HepG2 (cell line): ENCODE results near the gene SPATA25. TPM values are rescaled to one million over a fixed set of nuclear protein-coding genes. Genes with fewer than 3 reads are reported as not detected.

Experiments used
- FOXA3 ChIP-seq: IDR thresholded peaks from 2 replicates; pipeline ENCODE4 v1.6.1; 2016; ENCODE audit warnings: missing genetic modification reagents, missing compliant biosample characterization
- FOXO4 ChIP-seq: sonication (generic); formaldehyde crosslinking; conservative IDR thresholded peaks from 2 replicates; pipeline ENCODE4 v1.8.1; 2023; ENCODE audit warnings: missing genetic modification reagents
- IKZF1 ChIP-seq: fragments of 450-650 bp; IDR thresholded peaks from 2 replicates; pipeline ENCODE4 v1.7.1; 2016
- LCORL ChIP-seq, 2 experiments: fragments of 450-650 bp in 1 of 2; sonication (generic) in 1 of 2; formaldehyde crosslinking in 1 of 2; IDR thresholded peaks; 2 replicates each; pipeline versions ENCODE4 v1.5.0 to v1.6.1; 2017 to 2020; ENCODE audit warnings: antibody characterized with exemption in 1 of 2, missing genetic modification reagents in 1 of 2
- MYNN ChIP-seq: sonication (generic); formaldehyde crosslinking; IDR thresholded peaks from 2 replicates; pipeline ENCODE4 v1.4.0; 2020; ENCODE audit warnings: mild to moderate bottlenecking, low read depth, missing genetic modification reagents
- NFRKB ChIP-seq: fragments of 450-650 bp; IDR thresholded peaks from 2 replicates; pipeline ENCODE4 v1.6.1; 2017
- NR2F2 ChIP-seq: IDR thresholded peaks from 2 replicates; pipeline ENCODE4 v1.6.1; 2012; ENCODE audit warnings: low read depth, inconsistent platforms, borderline replicate concordance
- PCBP1 ChIP-seq: fragments of 200-400 bp; formaldehyde crosslinking; IDR thresholded peaks from 2 replicates; pipeline ENCODE4 v1.6.1; 2017; ENCODE audit warnings: mild to moderate bottlenecking, low read depth, low read length, borderline replicate concordance
- SCMH1 ChIP-seq: sonication (generic); formaldehyde crosslinking; IDR thresholded peaks from 2 replicates; pipeline ENCODE4 v1.9.0; 2021; ENCODE audit warnings: missing genetic modification reagents, mild to moderate bottlenecking, borderline replicate concordance
- SIX4 ChIP-seq: sonication (generic); formaldehyde crosslinking; IDR thresholded peaks from 2 replicates; pipeline ENCODE4 v1.4.0; 2020; ENCODE audit warnings: missing genetic modification reagents
- SMAD1 ChIP-seq: sonication (generic); formaldehyde crosslinking; IDR thresholded peaks from 2 replicates; pipeline ENCODE4 v1.4.0; 2020; ENCODE audit warnings: missing genetic modification reagents, low read depth, mild to moderate bottlenecking, borderline replicate concordance
- TAF15 ChIP-seq: fragments of 200-400 bp; formaldehyde crosslinking; IDR thresholded peaks from one replicate; pipeline ENCODE4 v1.6.1; 2018; ENCODE audit warnings: mild to moderate bottlenecking, low read depth, low read length; ENCODE audit not compliant: poor library complexity, severe bottlenecking
- THAP11 ChIP-seq: IDR thresholded peaks from 2 replicates; pipeline ENCODE4 v1.6.1; 2016; ENCODE audit warnings: missing biosample characterization, missing genetic modification reagents
- ZBTB10 ChIP-seq: sonication (generic); formaldehyde crosslinking; IDR thresholded peaks from 2 replicates; pipeline ENCODE4 v1.4.0; 2020; ENCODE audit warnings: missing genetic modification reagents, borderline replicate concordance
- ZNF256 ChIP-seq: sonication (generic); formaldehyde crosslinking; conservative IDR thresholded peaks from 2 replicates; pipeline ENCODE4 v1.4.0; 2020; ENCODE audit warnings: missing genetic modification reagents
- ZNF383 ChIP-seq: sonication (generic); formaldehyde crosslinking; IDR thresholded peaks from 2 replicates; pipeline ENCODE4 v1.4.0; 2020; ENCODE audit warnings: missing genetic modification reagents, mild to moderate bottlenecking, borderline replicate concordance
- ZNF562 ChIP-seq: sonication (generic); formaldehyde crosslinking; IDR thresholded peaks from 2 replicates; pipeline ENCODE4 v1.8.0; 2022; ENCODE audit warnings: missing genetic modification reagents, borderline replicate concordance
- ZNF615 ChIP-seq: sonication (generic); formaldehyde crosslinking; IDR thresholded peaks from 2 replicates; pipeline ENCODE4 v1.5.0; 2020; ENCODE audit warnings: mild to moderate bottlenecking, missing genetic modification reagents, borderline replicate concordance
- ZNF709 ChIP-seq: sonication (generic); formaldehyde crosslinking; IDR thresholded peaks from 2 replicates; pipeline ENCODE4 v1.5.0; 2020; ENCODE audit warnings: mild to moderate bottlenecking, missing genetic modification reagents
- ZNF724P ChIP-seq: sonication (generic); formaldehyde crosslinking; IDR thresholded peaks from 2 replicates; pipeline ENCODE4 v1.8.0; 2022; ENCODE audit warnings: missing genetic modification reagents, borderline replicate concordance
- polyA plus RNA-seq, 8 experiments: library from polyadenylated mRNA; depleted of rRNA in 3 of 8; stranded (reverse) in 7 of 8; unstranded in 1 of 8; fragments of >200 nt; fragmentation: Illumina TruSeq in 4 of 8; extraction: Trizol in 4 of 8; gene quantifications; 2 replicates each; pipeline versions ENCODE4 v1.2.1 to v1.2.3, GENCODE V29; 2011 to 2016; ENCODE audit warnings: low read depth in 4 of 8, missing spikeins in 1 of 8, mixed read lengths in 1 of 8; ENCODE audit not compliant: insufficient read depth in 1 of 8
- total RNA-seq, 5 experiments: library from RNA; depleted of rRNA; stranded (reverse); fragments of >200 nt; fragmentation: Illumina TruSeq; extraction: Trizol; gene quantifications; 2 replicates each; pipeline ENCODE4 v1.2.3, GENCODE V29; 2016; ENCODE audit warnings: low read depth in 1 of 5
- TF ChIP-seq, protein P1 (sequence below): sonication (generic); formaldehyde crosslinking; IDR thresholded peaks from 2 replicates; pipeline ENCODE4 v1.4.0; 2020; ENCODE audit warnings: missing genetic modification reagents
- TF ChIP-seq, protein P2 (sequence below): sonication (generic); formaldehyde crosslinking; IDR thresholded peaks from 2 replicates; pipeline ENCODE4 v1.4.0; 2020; ENCODE audit warnings: missing genetic modification reagents; ENCODE audit errors: not compliant biosample characterization

SPATA25 gene
- total and polyA plus RNA-seq, 2 of the 13 experiments (the other 11 are each of a cell fraction or from before 2014, with no cell fraction given): 4.8 to 7.6 TPM

DNA sequence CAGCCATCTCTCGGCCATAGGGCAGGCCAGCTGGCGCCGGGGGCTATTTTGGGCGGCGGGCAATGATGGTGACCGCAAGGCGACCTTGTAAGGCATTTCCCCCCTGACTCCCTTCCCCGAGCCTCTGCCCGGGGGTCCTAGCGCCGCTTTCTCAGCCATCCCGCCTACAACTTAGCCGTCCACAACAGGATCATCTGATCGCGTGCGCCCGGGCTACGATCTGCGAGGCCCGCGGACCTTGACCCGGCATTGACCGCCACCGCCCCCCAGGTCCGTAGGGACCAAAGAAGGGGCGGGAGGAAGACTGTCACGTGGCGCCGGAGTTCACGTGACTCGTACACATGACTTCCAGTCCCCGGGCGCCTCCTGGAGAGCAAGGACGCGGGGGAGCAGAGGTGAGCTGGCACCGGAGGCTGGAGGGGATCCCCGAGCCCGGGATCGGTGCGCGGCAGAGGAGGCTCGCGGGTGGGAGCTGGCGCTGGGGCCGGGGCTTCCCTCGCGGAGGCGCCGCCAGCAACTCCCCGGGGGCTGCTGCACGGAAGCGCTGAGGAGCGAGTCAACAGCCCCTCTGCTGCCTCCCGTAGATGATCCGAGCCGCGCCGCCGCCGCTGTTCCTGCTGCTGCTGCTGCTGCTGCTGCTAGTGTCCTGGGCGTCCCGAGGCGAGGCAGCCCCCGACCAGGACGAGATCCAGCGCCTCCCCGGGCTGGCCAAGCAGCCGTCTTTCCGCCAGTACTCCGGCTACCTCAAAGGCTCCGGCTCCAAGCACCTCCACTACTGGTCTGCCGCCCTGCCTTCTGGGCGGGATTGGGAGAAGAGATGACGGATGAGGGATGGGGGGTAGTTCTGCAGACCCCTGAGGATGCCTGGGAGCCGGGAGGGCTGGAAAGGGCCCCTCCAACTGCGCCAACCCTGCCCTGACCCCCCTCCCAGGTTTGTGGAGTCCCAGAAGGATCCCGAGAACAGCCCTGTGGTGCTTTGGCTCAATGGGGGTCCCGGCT, 3.9 kb upstream of the SPATA25 start, which contains the start of the genes CTSA and NEURL2 (continued):
- TF ChIP-seq SIX4 (peak; percentile 86), FOXA3 (CRISPR knock-in tag) (peak; percentile 95), TAF15 (peak; percentile 32), FOXO4 (CRISPR knock-in tag) (no peak), ZNF615 (CRISPR knock-in tag) (peak; percentile 99), LCORL (IDR thresholded peaks at IDR 0.05) (peak; percentile 36; the same call in 1 of the 2 replicates), LCORL (CRISPR knock-in tag; IDR thresholded peaks at IDR 0.05) (peak; percentile 98), MYNN (peak; percentile 80), PCBP1 (peak; percentile 99), SCMH1 (CRISPR knock-in tag) (no peak), IKZF1 (no peak), ZNF709 (CRISPR knock-in tag) (peak; percentile 96), THAP11 (CRISPR knock-in tag) (peak; percentile 94), ZNF256 (CRISPR knock-in tag) (peak; percentile 96), ZBTB10 (peak; percentile 77; the same call in 1 of the 2 replicates), ZNF724P (peak; percentile 96), ZNF562 (CRISPR knock-in tag) (0 out of 2 replicates have a peak, but pooled peaks have one; percentile 71), SMAD1 (peak; percentile 90; the same call in 1 of the 2 replicates), ZNF383 (CRISPR knock-in tag) (peak; percentile 98), NFRKB (peak; percentile 70; the same call in 1 of the 2 replicates), NR2F2 (peak; percentile 80)
- TF ChIP-seq, protein P1, sequence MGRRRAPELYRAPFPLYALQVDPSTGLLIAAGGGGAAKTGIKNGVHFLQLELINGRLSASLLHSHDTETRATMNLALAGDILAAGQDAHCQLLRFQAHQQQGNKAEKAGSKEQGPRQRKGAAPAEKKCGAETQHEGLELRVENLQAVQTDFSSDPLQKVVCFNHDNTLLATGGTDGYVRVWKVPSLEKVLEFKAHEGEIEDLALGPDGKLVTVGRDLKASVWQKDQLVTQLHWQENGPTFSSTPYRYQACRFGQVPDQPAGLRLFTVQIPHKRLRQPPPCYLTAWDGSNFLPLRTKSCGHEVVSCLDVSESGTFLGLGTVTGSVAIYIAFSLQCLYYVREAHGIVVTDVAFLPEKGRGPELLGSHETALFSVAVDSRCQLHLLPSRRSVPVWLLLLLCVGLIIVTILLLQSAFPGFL (CRISPR knock-in tag): no peak
- TF ChIP-seq, protein P2, sequence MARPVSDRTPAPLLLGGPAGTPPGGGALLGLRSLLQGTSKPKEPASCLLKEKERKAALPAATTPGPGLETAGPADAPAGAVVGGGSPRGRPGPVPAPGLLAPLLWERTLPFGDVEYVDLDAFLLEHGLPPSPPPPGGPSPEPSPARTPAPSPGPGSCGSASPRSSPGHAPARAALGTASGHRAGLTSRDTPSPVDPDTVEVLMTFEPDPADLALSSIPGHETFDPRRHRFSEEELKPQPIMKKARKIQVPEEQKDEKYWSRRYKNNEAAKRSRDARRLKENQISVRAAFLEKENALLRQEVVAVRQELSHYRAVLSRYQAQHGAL (CRISPR knock-in tag): peak; percentile 94
